ENCODE results near the gene SCIN.

Gene SCIN

GRCh38 chr7:12706900-12707536 lies 136.5 kb downstream of the SCIN start:
- H3K9me3 ChIP-seq (ENCODE audit: control insufficient read depth, low read length) = no peaks in the 10 kb centered on the region
- no peaks in the 10 kb centered on the region for H3K27me3 ChIP-seq (replicated peaks; ENCODE audit: control insufficient read depth, insufficient read depth, low read length, poor library complexity, severe bottlenecking)
- DNase-seq = no peak
- no peaks in the 10 kb centered on the region for H3K36me3 ChIP-seq (ENCODE audit: control insufficient read depth, insufficient read depth, low read length)
- no peak overlapping the region for H3K27ac ChIP-seq (ENCODE audit: insufficient read depth, low read length, poor library complexity, severe bottlenecking)
- H3K4me3 ChIP-seq (ENCODE audit: insufficient read depth, low read depth, low read length, poor library complexity, severe bottlenecking) = no peak overlapping the region
- no peaks in the 10 kb centered on the region for H3K4me1 ChIP-seq (ENCODE audit: control insufficient read depth, insufficient read depth, low read length, poor library complexity, severe bottlenecking)

GRCh38 chr7:12708314-12708713 lies 137.8 kb downstream of the SCIN start:
- DNase-seq = no peak
- H3K36me3 ChIP-seq (ENCODE audit: control insufficient read depth, insufficient read depth, low read length) = no peaks in the 10 kb centered on the region
- H3K27me3 ChIP-seq (replicated peaks; ENCODE audit: control insufficient read depth, insufficient read depth, low read length, poor library complexity, severe bottlenecking) = no peaks in the 10 kb centered on the region
- no peak overlapping the region for H3K4me3 ChIP-seq (ENCODE audit: insufficient read depth, low read depth, low read length, poor library complexity, severe bottlenecking)
- H3K27ac ChIP-seq (ENCODE audit: insufficient read depth, low read length, poor library complexity, severe bottlenecking) = no peak overlapping the region
- no peaks in the 10 kb centered on the region for H3K4me1 ChIP-seq (ENCODE audit: control insufficient read depth, insufficient read depth, low read length, poor library complexity, severe bottlenecking)
- H3K9me3 ChIP-seq (ENCODE audit: control insufficient read depth, low read length) = no peaks in the 10 kb centered on the region

Data from effector memory CD4-positive, alpha-beta T cell (primary cell).